PC-3 (cell line): ENCODE measurements around the gene MYO7A.

Experiments
- EZH2 ChIP-seq: fragments of 300-600 bp; sonication (generic); IDR thresholded peaks from one replicate; pipeline ENCODE4 v1.6.1; 2017; ENCODE audit warnings: antibody characterized with exemption, mild to moderate bottlenecking, low read length; ENCODE audit not compliant: unreplicated experiment
- EZH2phosphoT487 ChIP-seq: fragments of 300-600 bp; sonication (generic); IDR thresholded peaks from 2 replicates; pipeline ENCODE4 v1.6.1; 2018; ENCODE audit warnings: mild to moderate bottlenecking, antibody characterized with exemption, low read length, borderline replicate concordance
- TF ChIP-seq, protein P1 (sequence below): fragments of 300-600 bp; sonication (generic); conservative IDR thresholded peaks from 2 replicates; pipeline ENCODE4 v1.5.1; 2017; ENCODE audit warnings: antibody characterized with exemption, low read depth, mild to moderate bottlenecking, low read length

DNA sequence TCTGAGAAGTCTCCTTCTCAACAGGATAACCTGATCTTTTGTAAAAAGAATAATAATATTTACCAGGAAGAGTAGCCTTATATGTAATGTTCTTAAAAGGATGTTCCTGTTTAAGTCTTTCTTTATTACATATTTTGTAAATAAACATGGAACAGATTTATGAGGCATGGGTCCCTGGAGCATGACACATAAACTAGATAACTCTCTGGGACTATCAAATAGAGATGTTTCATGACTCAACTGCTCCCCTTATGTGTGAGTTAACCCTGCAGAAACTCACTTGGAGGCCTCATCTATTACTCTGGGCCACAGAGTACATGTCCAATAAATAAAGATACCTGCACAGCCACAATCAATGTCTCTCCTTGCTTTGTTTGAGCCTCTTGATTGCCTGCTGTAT lies 108.9 kb downstream of the MYO7A start:
- TF ChIP-seq, protein P1, sequence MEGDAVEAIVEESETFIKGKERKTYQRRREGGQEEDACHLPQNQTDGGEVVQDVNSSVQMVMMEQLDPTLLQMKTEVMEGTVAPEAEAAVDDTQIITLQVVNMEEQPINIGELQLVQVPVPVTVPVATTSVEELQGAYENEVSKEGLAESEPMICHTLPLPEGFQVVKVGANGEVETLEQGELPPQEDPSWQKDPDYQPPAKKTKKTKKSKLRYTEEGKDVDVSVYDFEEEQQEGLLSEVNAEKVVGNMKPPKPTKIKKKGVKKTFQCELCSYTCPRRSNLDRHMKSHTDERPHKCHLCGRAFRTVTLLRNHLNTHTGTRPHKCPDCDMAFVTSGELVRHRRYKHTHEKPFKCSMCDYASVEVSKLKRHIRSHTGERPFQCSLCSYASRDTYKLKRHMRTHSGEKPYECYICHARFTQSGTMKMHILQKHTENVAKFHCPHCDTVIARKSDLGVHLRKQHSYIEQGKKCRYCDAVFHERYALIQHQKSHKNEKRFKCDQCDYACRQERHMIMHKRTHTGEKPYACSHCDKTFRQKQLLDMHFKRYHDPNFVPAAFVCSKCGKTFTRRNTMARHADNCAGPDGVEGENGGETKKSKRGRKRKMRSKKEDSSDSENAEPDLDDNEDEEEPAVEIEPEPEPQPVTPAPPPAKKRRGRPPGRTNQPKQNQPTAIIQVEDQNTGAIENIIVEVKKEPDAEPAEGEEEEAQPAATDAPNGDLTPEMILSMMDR = no peak
- no peak for TF ChIP-seq EZH2
- no peak for TF ChIP-seq EZH2phosphoT487
